Left lung (tissue), 10 donors: Measurements from ENCODE around the gene RPP21. TPM values are rescaled to one million over a fixed set of nuclear protein-coding genes. Genes with fewer than 3 reads are reported as not detected.
A peak's percentile ranks its signal among the peaks of the same experiment; 100 is the strongest.

Source experiments
- ATAC-seq: fragments of 200-7000 bp; cut with Tn5 transposase; one replicate; pipeline ENCODE4 v1.9.1; 2020; ENCODE audit warnings: moderate library complexity
- DNase-seq, 4 donors: peaks; one replicate each; pipeline ENCODE4 v3.0.0-alpha.2; 2013 to 2020
- H3K27ac ChIP-seq, 2 donors: fragments of 200-600 bp; sonication (generic) in 1 of 2; one replicate each; pipeline versions ENCODE4 v1.5.0 to v1.8.0; 2020 to 2021
- H3K27me3 ChIP-seq, 2 donors: fragments of 200-600 bp; sonication (generic) in 1 of 2; one replicate each; pipeline versions ENCODE4 v1.5.0 to v1.8.0; 2020 to 2021
- H3K36me3 ChIP-seq, 2 donors: fragments of 200-600 bp; sonication (generic) in 1 of 2; one replicate each; pipeline versions ENCODE4 v1.5.0 to v1.8.0; 2020 to 2021
- H3K4me1 ChIP-seq, 2 donors: fragments of 200-600 bp; one replicate each; pipeline ENCODE4 v1.8.0; 2021
- H3K4me3 ChIP-seq, 2 donors: fragments of 200-600 bp; sonication (generic) in 1 of 2; one replicate each; pipeline versions ENCODE4 v1.5.0 to v1.8.0; 2020 to 2021; ENCODE audit warnings: mild to moderate bottlenecking in 1 of 2
- H3K9me3 ChIP-seq, 2 donors: fragments of 200-600 bp; sonication (generic) in 1 of 2; one replicate each; pipeline versions ENCODE4 v1.5.0 to v1.8.0; 2020 to 2021
- intact Hi-C, 2 donors: fragments of 100-400 bp; cut with DNase I; formaldehyde crosslinking; loops; one replicate each; pipeline versions ENCODE4 v1.11.2 to v1.14.2; 2022
- polyA plus RNA-seq, 6 donors: library from polyadenylated mRNA; unstranded; fragments of 120-200 nt; gene quantifications; one replicate each; pipeline ENCODE4 v1.2.1, GENCODE V29; 2013; ENCODE audit not compliant: insufficient read length in 6 of 6
- total RNA-seq, 2 donors: library from RNA; stranded (reverse); fragmentation: NEBNext Ultra II Directional; extraction: Animal tissue kit (Norgen Biotek cat#: 25700); gene quantifications; one replicate each; pipeline ENCODE4 v1.2.1, GENCODE V29; 2021
- TF ChIP-seq, protein P1 (sequence below), 2 donors: fragments of 200-600 bp; sonication (generic) in 1 of 2; IDR thresholded peaks; one replicate each; pipeline versions ENCODE4 v1.5.0 to v1.8.0; 2021; ENCODE audit warnings: antibody characterized with exemption in 2 of 2
- donor health status: DM: no; HTN: yes; CAD: no.
- donor health status: DM: no; HTN: no; CAD: no.

The RPP21 gene
- total and polyA plus RNA-seq, 8 donors = 28.6 to 37.5 (median 32.5) TPM

DNA sequence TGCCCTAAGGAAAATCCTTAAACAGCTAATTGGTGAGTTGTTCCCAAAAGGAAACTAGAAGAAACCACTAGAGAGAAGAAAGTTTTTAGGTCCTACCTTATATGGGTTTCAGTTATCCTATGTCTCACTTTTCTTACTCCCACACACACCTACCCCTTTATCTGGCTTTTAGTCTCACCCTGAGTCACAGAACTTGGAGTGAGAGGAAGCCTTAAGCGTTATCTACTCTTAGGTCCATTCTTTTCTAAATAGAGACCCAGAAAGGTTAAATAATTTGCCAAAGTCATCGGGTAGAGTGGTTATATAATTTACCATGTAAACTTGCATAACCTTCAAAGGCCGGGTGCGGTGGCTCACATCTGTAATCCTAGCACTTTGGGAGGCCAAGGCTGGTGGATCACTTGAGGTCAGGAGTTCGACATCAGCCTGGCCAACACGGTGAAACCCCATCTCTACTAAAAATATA, 4.3 kb upstream of the RPP21 start:
- Histone ChIP-seq H3K4me3 (no peak overlapping the region), H3K4me1 (peaks cover 0 to 9% of the 10 kb centered on the region in 2 donors), H3K36me3 (peaks cover 0 to 68% of the 10 kb centered on the region in 2 donors), H3K27me3 (no peaks in the 10 kb centered on the region), H3K9me3 (no peaks in the 10 kb centered on the region), H3K27ac (no peak overlapping the region)
- intact Hi-C loops = no loop called here
- no peak for ATAC-seq
- DNase-seq = no peak
- TF ChIP-seq, protein P1, sequence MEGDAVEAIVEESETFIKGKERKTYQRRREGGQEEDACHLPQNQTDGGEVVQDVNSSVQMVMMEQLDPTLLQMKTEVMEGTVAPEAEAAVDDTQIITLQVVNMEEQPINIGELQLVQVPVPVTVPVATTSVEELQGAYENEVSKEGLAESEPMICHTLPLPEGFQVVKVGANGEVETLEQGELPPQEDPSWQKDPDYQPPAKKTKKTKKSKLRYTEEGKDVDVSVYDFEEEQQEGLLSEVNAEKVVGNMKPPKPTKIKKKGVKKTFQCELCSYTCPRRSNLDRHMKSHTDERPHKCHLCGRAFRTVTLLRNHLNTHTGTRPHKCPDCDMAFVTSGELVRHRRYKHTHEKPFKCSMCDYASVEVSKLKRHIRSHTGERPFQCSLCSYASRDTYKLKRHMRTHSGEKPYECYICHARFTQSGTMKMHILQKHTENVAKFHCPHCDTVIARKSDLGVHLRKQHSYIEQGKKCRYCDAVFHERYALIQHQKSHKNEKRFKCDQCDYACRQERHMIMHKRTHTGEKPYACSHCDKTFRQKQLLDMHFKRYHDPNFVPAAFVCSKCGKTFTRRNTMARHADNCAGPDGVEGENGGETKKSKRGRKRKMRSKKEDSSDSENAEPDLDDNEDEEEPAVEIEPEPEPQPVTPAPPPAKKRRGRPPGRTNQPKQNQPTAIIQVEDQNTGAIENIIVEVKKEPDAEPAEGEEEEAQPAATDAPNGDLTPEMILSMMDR (IDR thresholded peaks at IDR 0.05) = no peak

DNA sequence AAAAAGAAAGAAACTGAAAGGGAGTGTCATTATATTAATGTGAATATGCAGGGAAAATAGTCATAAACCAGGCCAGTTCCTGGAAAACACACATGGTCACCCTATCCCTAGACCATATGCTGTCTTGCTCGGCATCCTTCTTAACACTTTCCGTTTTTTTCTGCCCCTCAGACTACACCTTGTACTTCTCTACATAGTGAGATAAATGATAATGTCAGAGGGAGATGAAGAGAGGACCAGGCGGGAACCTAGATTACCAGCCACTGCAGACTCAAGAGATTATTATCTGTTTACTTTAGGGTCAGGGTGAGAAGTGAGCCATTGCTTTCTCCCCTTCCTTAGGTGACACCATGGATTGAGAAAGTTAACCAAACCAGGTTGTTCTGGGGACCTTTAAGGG, 3.7 kb upstream of the RPP21 start:
- TF ChIP-seq, protein P1 (IDR thresholded peaks at IDR 0.05) = no peak
- intact Hi-C loops = no loop called here
- H3K27me3 ChIP-seq = no peaks in the 10 kb centered on the region

DNA sequence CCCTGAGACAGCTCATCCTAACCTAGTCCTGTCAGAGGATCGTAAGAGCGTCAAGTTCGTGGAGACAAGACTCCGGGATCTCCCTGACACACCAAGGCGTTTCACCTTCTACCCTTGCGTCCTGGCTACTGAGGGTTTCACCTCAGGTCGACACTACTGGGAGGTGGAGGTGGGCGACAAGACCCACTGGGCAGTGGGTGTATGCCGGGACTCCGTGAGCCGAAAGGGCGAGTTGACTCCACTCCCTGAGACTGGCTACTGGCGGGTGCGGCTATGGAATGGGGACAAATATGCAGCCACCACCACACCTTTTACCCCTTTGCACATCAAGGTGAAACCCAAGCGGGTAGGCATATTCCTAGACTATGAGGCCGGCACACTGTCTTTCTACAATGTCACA, 3.2 kb upstream of the RPP21 start:
- no peaks in the 10 kb centered on the region for H3K27me3 ChIP-seq
- H3K27ac ChIP-seq = no peak overlapping the region
- H3K4me1 ChIP-seq = peaks cover 0 to 15% of the 10 kb centered on the region in 2 donors
- ATAC-seq = no peak
- H3K9me3 ChIP-seq = no peaks in the 10 kb centered on the region
- peaks cover 0 to 60% of the 10 kb centered on the region in 2 donors for H3K36me3 ChIP-seq
- intact Hi-C loops = no loop called here
- H3K4me3 ChIP-seq = no peak overlapping the region
- TF ChIP-seq, protein P1 (IDR thresholded peaks at IDR 0.05) = no peak
- no peak for DNase-seq

More for the DNA sequence above, 3.7 kb upstream of the RPP21 start:
- H3K36me3 ChIP-seq = peaks cover 0 to 62% of the 10 kb centered on the region in 2 donors
- no peaks in the 10 kb centered on the region for H3K9me3 ChIP-seq
- ATAC-seq = no peak
- H3K27ac ChIP-seq = no peak overlapping the region
- H3K4me3 ChIP-seq = no peak overlapping the region
- no peak for DNase-seq
- peaks cover 0 to 15% of the 10 kb centered on the region in 2 donors for H3K4me1 ChIP-seq

DNA sequence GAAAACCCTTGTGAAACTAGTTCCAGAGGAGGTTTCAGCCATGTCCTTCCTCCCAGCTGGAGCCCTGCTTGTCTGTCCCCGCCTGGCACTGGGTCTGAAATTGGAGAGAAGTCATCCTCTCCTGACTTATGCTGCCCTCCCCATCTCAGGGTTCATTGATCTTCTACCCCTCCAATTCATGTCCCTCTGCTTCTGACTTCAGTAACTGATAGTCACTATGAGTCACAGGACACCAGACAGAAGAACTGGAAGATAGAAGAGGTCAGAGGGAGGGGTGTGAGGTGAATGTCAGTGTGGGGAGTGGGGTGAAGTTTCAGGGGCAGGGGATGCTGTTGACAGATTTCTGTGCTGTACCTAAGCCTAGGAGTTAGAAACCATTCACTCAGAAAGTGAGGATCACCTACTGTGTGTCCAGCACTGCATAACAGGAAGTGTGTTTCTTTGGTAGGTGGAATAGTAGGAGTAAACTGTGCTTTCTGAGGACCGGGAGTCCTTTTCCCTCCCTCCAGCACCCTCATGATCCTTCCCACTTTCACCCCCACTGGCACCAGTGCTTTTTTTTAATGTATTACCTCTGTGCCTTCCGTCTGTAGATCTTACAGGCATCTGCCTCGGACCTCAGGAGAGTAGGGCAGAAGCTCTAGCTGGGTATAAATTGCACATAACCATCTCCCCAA, 627 bp upstream of the RPP21 start:
- ATAC-seq = no peak

DNA sequence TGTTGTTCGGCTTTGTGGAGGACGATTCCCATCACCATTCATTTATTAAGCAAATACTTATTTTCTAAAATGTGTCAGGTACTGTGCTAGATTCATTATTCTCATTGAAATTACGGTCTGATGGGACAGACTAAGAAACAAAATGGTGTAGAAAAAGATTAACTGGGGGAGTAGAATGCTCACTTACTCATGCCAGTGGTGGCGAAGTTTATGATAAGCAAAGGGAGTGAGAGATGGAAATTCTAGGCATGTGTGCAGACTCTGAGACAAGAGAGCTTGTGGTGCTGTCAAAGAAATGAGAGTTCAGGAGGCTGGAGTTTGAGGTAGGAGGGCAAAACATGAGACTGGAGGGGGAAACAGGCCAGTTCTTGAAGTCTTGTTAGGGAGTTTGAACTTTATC, 896 bp downstream of the RPP21 start:
- intact Hi-C loops = no loop called here

More for the DNA sequence above, 627 bp upstream of the RPP21 start:
- TF ChIP-seq, protein P1 (IDR thresholded peaks at IDR 0.05) = no peak
- Histone ChIP-seq H3K27ac (peak overlapping the region in 1 of 2 donors; percentile 85), H3K27me3 (no peaks in the 10 kb centered on the region), H3K4me3 (peak overlapping the region; percentile 70 to 92), H3K4me1 (peaks cover 0 to 15% of the 10 kb centered on the region in 2 donors), H3K36me3 (peaks cover 0 to 49% of the 10 kb centered on the region in 2 donors), H3K9me3 (no peaks in the 10 kb centered on the region)
- DNase-seq = no peak
- intact Hi-C loops = no loop called here

More for the DNA sequence above, 896 bp downstream of the RPP21 start:
- peaks cover 0 to 15% of the 10 kb centered on the region in 2 donors for H3K4me1 ChIP-seq
- peaks cover 0 to 34% of the 10 kb centered on the region in 2 donors for H3K36me3 ChIP-seq
- H3K9me3 ChIP-seq = no peaks in the 10 kb centered on the region
- no peak for ATAC-seq
- no peak overlapping the region for H3K27ac ChIP-seq
- no peaks in the 10 kb centered on the region for H3K27me3 ChIP-seq
- DNase-seq = no peak
- TF ChIP-seq, protein P1 (IDR thresholded peaks at IDR 0.05) = no peak
- peak overlapping the region; percentile 70 to 92 for H3K4me3 ChIP-seq
